GM19035 (cell line): ENCODE data around the gene SRP19.
A peak's percentile ranks its signal among the peaks of the same experiment; 100 is the strongest.
"Not testable (repeated sequence)": the region's sequence is repeated elsewhere in the genome, so short reads cannot be mapped to it uniquely, and the experiment has no call there.

Experiments used
- ATAC-seq: cut with Tn5 transposase; IDR thresholded peaks from one replicate; pipeline ENCODE4 v1.9.1; 2021; ENCODE audit not compliant: unreplicated experiment

The SRP19 gene

DNA sequence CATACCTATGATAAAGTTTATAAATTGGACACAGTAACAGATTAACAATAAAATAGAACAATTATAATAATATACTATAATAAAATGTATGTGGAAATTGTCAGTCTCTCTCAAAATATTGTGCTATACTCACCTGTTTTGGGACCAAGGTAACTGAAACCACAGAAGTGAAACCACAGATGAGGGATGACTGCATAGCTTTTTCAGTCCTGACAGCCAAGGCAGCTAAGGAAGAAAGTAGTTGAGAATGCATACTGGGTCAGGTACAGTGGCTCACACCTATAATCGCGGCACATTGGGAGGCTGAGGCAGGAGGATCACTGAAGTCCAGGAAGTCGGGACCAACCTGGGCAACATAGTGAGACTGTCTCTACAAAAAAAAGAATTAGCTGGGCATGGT lies 8.9 kb downstream of the SRP19 start:
- ATAC-seq: peak; percentile 66

DNA sequence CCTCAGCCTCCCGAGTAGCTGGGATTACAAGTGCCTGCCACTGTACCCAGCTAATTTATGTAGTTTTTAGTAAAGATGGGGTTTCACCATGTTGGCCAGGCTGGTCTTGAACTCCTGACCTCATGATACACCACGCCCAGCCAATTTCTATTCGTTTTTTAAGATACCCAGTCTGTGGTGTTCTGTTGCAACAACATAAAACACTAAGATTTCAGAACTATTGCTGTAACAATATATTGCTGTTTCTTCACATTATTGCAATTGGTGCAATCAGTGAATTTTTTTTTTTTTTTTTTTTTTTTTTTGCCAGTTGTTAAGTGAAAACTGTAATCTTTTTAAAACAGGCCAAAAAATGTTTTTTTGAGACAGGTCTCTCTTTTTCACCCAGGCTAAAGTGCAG lies 9.9 kb downstream of the SRP19 start:
- ATAC-seq: no peak

DNA sequence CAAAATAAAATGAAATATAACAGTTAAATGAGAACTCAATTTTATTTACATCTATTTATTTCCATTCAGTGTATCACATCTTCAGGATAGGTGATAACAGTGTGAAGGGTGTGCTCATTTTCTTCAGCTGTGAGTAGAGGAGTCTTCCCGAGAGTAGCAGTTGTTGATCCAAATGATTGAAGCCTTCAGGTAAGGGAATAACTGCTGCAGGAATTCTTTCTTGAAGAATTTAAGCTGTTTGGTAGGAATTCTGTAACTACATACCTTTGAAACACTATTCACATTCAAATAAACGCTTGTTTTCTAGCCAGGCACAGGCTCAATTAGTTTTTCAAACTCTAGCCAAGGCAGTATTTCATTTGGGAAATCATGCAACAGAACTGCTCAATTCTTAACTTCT lies 15.3 kb downstream of the SRP19 start:
- no peak for ATAC-seq

DNA sequence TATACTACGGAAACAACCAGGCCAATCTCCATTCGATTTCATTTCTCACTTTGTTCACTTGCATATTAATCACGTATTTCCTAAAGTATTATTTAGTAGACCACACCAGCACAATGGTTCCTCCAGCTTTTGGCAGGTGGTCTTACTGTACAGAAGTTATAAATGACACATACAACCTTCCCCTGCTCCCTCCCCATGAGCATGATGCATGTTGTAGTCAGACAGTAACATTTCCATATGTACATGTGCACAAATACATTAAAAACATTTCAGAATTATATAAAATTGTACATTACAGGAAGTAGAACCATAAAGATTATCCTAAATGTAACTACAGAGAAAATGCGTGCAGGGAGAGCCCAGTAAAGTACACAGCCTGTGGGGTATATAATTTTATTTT lies 17.0 kb downstream of the SRP19 start:
- no peak for ATAC-seq

DNA sequence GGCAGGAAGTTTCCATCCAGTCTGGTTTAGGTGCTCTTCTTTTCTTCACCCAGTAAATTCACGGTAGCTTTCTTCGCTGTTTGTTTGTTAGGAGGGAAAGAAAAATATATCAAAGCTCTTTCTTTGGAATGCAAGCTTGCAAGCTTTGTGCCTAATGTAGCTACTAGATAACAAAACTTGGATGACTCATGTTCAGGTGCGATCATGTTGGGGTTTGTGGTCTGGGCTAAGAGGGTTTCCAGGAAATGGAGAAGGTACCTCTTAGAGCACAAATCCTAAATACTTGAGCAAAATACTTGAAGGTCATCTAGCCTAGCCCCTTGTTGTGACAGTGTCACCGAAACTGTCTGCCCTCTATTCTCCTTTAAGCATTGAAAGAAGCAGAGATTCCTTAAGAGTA lies 17.7 kb downstream of the SRP19 start:
- no peak for ATAC-seq

DNA sequence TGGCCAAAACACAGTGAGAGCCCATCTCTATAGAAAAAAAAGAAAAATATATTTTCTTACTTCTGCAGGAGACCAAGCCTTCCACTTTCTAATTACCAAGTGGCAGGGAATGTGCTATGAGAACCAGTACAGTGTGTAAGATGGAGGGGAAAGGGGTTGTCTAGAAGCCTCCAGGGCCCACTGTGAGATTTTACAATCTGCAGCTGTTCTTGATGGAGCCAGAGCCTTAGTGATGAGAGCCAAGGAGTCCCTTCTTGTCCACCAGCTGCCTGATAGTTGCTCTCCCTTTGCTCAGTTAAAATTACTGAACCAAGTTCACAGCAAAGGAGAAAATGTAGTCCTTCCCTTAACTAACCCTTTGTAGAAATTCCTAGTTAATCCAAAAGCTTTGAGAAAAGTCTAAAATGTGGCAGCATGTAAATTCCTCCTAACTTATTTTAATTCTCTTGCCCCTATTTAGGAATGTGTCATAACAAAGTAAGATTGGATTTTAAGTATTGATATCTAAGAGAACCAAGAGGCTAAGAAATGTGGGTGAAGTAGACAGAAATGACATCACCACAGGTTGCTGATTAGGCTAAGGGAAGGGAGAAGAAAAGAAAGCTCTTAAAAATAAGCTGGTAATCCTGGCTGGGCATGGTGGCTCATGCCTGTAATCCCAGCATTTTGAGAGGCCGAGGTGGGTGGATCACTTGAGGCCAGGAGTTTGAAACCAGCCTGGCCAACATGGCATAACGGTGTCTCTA lies 19.3 kb downstream of the SRP19 start:
- ATAC-seq: no peak

DNA sequence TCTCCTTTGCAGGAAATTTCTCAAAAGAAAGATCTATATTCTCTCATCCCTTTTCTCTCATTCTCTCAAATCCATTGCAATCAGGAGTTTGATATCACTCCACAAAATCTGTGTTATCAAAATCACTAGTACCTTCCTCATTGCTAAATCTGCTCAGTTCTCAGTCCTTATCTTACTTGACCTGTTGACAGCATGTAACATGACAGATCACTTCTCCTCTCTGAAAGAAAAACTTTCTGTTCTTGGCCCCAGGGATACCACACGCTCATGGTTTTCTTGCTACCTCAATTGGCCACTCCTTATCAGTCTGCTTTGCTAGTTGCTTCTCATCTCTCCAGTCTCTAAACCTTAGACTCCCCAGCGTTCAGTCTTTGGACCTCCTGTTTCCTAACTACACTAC lies 22.1 kb downstream of the SRP19 start:
- no peak for ATAC-seq

DNA sequence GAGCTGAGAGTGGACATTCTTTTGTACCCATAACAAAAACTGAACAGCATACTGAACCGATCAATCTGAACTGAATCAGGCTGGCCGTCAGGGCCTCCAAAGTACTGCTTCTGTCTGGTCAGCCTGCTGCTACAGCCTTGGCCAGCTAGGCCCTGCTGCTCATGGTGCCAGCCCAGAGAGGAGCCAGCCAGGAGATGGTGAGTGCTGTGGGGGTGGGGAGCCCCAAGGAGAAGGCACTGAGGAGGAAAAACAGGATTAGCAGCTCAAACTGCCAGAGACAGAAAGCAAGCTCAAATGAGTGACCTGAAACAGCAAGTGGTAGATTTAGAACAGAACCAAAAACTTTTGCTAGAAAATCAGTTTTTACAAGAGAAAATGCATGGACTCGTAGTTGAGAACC lies 23.9 kb downstream of the SRP19 start:
- ATAC-seq: no peak

DNA sequence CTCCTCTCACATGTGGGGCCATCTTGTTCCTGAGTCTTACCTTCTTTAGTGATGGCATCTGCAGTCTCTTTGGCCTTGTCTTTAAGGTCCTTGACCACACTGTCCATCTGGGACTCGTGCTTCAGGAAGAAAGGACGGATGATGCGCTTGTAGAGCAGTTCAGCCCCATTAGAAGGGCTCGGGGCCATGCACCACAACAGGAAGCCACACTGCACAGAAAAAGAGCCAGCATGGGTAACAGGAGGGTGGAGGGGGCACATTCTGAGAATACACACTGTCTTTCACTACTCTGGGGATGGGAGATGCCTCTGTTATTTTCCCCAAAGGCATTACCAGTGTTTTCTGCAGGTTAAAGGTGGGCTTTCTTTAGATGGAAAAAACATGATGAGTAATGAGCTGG lies 25.9 kb downstream of the SRP19 start:
- ATAC-seq: no peak

DNA sequence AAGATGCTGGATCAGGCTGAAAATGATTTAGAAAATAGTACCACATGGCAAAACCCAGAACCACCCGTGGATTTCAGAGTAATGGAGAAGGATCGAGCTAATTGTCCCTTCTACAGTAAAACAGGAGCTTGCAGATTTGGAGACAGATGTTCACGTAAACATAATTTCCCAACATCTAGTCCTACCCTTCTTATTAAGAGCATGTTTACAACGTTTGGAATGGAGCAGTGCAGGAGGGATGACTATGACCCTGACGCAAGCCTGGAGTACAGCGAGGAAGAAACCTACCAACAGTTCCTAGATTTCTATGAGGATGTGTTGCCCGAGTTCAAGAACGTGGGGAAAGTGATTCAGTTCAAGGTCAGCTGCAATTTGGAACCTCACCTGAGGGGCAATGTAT lies 31.0 kb downstream of the SRP19 start:
- not testable (repeated sequence) for ATAC-seq

DNA sequence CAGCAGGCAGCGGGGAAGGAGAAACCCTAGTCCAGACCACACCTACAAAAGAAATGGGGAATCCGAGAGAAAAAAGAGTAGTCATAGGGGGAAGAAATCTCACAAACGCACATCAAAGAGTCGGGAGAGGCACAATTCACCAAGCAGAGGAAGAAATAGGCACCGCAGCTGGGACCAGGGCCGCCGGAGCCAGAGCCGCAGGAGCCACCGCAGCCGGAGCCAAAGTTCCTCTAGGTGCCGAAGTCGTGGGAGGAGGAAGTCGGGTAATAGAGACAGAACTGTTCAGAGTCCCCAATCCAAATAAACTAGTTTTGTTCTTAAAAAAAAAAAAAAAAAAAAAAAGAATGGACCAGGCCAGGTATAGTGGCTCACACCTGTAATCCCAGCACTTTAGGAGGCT lies 31.7 kb downstream of the SRP19 start:
- no peak for ATAC-seq

DNA sequence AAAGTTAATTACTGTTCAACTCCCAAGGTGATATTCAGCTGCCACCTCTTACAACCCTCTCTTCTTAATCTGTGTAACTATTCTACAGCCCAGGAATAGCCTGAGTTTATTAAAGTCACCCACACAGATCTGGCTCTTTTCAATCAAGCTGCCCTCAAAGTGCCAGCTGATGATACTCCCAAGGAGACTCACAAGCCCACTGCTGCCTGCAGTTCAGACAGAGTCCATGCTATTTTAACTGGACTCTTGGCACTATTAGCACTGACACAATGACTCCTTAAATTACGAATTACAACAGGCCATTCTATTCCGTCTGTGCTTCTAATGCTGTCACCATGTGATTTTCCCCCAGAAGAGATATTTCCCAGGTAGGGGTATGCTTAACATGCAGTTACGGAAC lies 34.6 kb downstream of the SRP19 start:
- ATAC-seq: no peak

DNA sequence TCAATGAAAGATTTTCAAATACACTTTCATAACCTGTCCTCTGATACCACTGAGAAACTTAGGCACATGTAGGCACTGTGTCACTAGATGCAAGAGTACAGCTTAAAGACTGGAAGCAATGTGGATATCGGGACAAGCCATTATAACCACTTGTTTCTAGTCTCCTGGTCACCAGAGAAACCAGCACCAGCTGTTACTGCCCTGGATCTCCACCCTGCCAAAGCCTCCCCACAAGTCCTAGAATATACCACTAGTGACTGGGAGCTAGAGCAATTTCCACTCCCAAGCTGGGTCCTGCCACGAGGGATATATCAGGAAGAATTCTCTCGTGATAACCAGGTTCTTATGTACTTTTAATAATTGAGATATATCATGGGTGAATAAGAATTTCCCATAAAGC lies 41.5 kb downstream of the SRP19 start:
- ATAC-seq: no peak

DNA sequence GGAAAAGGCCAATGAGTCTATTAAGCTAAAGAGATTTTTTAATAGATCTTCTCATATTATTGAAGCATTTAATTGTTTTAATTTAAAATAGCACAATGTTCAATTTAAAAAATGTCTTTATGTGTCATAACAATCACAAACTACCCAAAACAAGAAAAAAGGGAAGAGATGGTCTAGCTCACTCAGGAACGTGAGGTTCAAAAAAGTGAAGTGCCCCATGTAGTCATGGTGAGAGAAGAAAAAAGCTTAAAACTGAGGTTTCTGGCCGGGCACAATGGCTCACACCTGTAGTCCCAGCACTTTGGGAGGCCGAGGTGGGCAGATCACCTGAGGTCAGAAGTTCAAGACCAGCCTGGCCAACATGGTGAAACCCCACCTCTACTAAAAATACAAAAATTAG lies 43.9 kb downstream of the SRP19 start:
- not testable (repeated sequence) for ATAC-seq

DNA sequence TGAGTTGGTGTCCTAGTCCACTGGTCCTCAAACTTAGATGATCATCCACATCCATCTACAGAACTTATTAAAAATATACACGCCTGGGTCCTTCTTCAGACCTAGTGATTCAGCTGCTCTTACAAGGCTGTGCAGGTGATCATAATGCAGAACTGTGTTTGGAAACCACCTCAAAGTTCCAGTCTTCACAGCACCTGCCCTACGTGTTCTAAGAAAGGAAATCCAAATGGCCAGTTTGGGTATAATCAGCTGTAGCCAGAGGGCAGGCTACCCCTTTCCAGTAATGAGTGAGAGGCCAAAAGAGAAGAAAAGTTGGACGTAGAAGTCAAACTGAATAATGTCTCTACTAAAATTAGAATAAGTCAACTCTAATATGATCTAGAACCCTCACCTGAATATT lies 45.5 kb downstream of the SRP19 start:
- ATAC-seq: no peak

DNA sequence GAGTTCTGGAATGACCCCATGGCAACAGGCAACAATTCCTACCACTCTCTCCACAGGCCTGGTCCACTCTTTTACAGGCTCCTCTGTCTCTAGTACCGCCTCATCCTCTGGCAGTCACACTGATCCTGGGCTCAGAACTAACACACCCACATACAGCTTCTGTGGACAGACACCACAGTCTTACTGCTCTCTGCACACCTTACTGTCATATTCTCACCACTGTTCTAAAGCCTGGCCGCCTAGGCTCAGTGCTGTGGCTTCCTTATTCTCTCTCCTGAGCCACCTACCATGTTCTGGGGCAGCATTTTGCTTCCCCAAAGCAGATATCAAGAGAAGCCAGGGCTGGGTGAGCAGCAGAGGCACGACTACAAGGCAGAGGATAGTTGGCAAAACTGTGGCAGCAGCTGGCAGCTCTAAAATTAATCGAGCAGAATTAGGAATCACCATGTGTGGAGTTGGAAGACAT lies 46.1 kb downstream of the SRP19 start:
- no peak for ATAC-seq

DNA sequence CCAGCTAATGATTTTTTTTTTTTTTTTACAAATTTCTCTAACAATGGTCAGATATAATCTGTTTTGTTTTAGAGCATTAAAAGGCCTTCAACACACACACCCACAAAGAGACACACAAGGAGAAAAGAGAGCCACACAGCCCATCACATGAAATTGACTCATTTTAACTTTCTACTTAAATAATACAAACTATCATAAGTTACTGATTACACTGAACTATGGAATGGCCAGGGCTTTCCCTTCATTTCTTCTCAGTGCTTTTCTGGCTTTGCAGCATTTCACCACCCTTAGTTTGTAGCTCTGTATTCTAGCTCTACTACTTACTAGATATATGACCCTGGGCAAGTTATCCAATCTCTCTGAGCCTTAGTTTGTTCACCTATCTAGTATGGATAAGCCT lies 47.8 kb downstream of the SRP19 start:
- no peak for ATAC-seq

DNA sequence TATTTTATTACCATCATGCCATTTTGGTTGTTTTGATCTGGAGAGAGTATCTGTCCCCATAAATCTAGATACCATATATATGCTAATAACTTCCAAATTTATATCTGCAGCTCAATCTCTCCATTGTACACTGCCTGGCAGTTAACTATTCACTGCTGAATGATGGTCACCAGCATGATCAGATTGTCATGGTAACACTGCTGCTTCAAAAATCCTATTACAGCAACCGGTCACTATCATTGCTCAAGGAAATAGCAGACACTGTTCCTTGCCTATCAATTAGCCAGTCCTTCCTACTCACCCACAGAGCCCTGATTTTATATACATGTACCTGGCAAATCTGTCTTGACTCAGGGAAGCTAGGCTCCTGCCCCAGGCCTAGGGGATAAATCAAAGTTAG lies 49.4 kb downstream of the SRP19 start:
- no peak for ATAC-seq

DNA sequence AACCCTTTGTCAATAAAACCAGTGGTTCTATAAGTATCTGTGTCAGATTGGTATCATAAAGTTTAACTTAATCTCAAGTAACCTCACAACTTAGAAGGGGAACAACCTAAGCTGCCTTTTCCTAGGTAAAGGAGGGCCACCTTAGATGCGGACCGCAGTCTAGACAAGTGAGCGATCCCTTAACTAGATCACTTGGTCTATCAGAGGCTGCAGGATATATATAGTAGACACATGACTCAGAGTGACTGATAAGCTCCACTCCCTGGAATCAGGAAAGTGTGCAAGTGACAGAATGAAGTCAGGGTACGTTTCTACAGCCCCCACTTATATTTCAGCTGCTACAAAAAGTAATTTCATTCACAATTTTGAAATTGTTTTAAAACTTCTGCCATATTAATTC lies 53.5 kb downstream of the SRP19 start:
- no peak for ATAC-seq

DNA sequence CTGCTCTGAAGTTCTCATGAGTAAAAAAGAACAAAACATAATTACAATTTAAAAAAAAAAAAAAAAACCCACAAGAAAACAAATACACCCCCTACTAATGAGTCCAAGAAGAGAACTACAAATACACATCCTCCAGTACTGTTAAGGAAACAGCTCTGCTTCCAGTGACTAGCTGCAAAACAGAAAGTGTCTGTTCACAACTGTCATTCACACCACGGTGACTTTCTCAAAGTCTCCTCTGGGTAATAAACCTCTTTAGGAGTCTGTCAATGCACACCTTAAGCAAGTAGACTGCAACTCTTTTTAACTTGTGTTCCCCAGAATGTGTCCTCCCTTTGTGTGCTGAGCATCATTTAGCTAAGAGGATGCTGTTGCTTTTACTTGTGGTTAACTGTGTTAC lies 54.7 kb downstream of the SRP19 start:
- ATAC-seq: peak; percentile 59

DNA sequence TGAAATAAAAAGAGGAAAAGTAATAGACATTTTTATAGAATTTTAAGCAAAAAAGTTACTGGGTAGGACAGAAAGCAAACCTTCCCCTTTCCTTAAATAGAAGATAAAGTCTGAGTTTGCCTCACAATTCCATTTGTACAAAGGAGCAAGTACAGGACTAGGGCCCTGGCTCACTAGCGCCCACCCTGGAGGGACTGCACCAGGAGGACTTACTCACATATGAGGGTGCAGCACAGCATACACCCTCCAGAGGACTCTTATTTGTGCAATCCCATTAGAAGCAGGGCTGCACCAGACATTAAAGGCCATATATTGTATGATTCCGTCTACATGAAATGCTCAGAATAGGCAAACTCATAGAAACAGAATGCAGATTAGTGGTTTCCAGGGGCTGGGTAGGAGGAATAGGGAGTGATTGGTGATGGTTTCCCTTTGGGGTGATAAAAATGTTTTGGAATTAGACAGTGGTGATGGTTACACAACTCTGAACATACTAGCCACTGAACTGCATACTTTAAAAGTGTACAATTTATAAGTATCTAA lies 56.4 kb downstream of the SRP19 start:
- no peak for ATAC-seq

DNA sequence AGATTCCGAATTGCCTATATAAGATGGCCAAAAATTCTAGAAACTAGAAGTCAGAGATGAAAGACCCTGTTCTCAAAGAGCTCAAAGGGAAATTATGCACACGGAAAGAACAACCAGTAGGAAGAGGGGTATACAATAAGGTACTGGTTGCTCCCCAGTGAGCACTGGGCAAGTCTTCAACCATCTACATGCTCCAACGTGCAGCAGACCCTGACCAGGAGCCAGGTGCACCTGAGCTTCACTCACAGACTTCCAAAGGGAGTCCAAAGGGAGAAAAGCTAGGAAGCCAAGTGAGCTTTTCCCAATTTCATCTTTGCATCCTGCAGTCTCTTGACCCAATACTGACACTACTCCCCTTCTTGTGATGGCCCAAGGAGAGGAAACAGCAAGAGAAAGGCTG lies 57.0 kb downstream of the SRP19 start:
- no peak for ATAC-seq

DNA sequence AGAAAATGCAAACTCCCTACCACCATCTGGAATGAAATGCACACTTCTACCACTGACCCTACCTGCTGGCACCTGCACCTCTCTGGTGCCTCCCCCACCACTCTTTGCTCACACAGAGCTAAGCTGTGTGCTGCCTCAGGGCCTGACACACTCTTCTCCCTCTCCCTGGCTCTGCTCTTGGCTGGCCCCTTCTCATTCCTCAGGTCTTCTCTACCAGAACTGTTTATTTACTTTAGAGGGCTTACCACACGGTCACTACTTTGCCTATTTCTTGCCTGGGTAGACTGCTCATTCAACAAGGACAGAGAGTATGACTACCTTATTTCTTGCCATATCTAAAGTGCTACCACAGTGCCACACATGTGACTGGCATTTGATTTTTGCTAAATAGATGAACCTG lies 57.6 kb downstream of the SRP19 start:
- no peak for ATAC-seq
